ENCODE results near the gene CDCP2. TPM values are rescaled to one million over a fixed set of nuclear protein-coding genes. Genes with fewer than 3 reads are reported as not detected.
"Not testable (repeated sequence)": the region's sequence is repeated elsewhere in the genome, so short reads cannot be mapped to it uniquely, and the experiment has no call there.

The CDCP2 gene
- total RNA-seq, 2 donors from 2014 or later: not detected

- H3K9me3 ChIP-seq: no peaks in the 10 kb centered on the region
- intact Hi-C loops (cut with DNase I): no loop called here
- 84 to 89% methylated on average over 8 to 9 of the region's 9 CpGs for WGBS, 2 donors
- no peak overlapping the region for H3K4me3 ChIP-seq
- no peaks in the 10 kb centered on the region for H3K36me3 ChIP-seq (replicated peaks in 1 of 2; ENCODE audit: insufficient read depth in 1 of 2, low read depth in 2 of 2)
- no peak overlapping the region for H3K27ac ChIP-seq
- ATAC-seq (no peak), DNase-seq (no peak)
- TF ChIP-seq CTCF (IDR thresholded peaks at IDR 0.05): no peak
- no peak for TF ChIP-seq POLR2A (IDR thresholded peaks at IDR 0.05)
- no peaks in the 10 kb centered on the region for H3K4me1 ChIP-seq
- no peaks in the 10 kb centered on the region for H3K27me3 ChIP-seq
These were observed 14.8 kb upstream of the CDCP2 start for GRCh38 chr1:54167422-54168139.

GRCh38 chr1:54166357-54166756 is 13.6 kb upstream of the CDCP2 start:
- H3K36me3 ChIP-seq (replicated peaks in 1 of 2; ENCODE audit: insufficient read depth in 1 of 2, low read depth in 2 of 2); H3K4me1 ChIP-seq; H3K9me3 ChIP-seq; H3K27me3 ChIP-seq; H3K4me3 ChIP-seq; ATAC-seq; DNase-seq; H3K27ac ChIP-seq; intact Hi-C loops (cut with DNase I): not testable (repeated sequence)
- WGBS, 2 donors: 91 to 92% methylated on average over 8 of the region's 8 CpGs

GRCh38 chr1:54165146-54165545 is 12.3 kb upstream of the CDCP2 start:
- DNase-seq (no peak), ATAC-seq (no peak)
- TF ChIP-seq POLR2A (IDR thresholded peaks at IDR 0.05) (no peak), CTCF (IDR thresholded peaks at IDR 0.05) (no peak)
- 86 to 91% methylated on average over 14 to 15 of the region's 15 CpGs for WGBS, 2 donors
- H3K36me3 ChIP-seq (replicated peaks in 1 of 2; ENCODE audit: insufficient read depth in 1 of 2, low read depth in 2 of 2): no peaks in the 10 kb centered on the region
- no peak overlapping the region for H3K4me3 ChIP-seq
- intact Hi-C loops (cut with DNase I): no loop called here
- no peak overlapping the region for H3K27ac ChIP-seq
- H3K27me3 ChIP-seq: no peaks in the 10 kb centered on the region
- H3K9me3 ChIP-seq: no peaks in the 10 kb centered on the region
- no peaks in the 10 kb centered on the region for H3K4me1 ChIP-seq

- intact Hi-C loops (cut with DNase I): no loop called here
- no peak for DNase-seq
- H3K36me3 ChIP-seq (replicated peaks in 1 of 2; ENCODE audit: insufficient read depth in 1 of 2, low read depth in 2 of 2): no peaks in the 10 kb centered on the region
- H3K9me3 ChIP-seq: no peaks in the 10 kb centered on the region
- no peak overlapping the region for H3K27ac ChIP-seq
- no peak for ATAC-seq
- no peak overlapping the region for H3K4me3 ChIP-seq
- WGBS, 2 donors: 78 to 80% methylated on average over 5 of the region's 5 CpGs
- H3K27me3 ChIP-seq: no peaks in the 10 kb centered on the region
- TF ChIP-seq CTCF (IDR thresholded peaks at IDR 0.05) (no peak), POLR2A (IDR thresholded peaks at IDR 0.05) (no peak)
- no peaks in the 10 kb centered on the region for H3K4me1 ChIP-seq
These were observed 10.8 kb upstream of the CDCP2 start for GRCh38 chr1:54163573-54163972.

- Histone ChIP-seq H3K4me3 (no peak overlapping the region), H3K27ac (no peak overlapping the region), H3K36me3 (replicated peaks in 1 of 2; ENCODE audit: insufficient read depth in 1 of 2, low read depth in 2 of 2) (no peaks in the 10 kb centered on the region), H3K4me1 (peaks cover 3% of the 10 kb centered on the region), H3K27me3 (no peaks in the 10 kb centered on the region), H3K9me3 (no peaks in the 10 kb centered on the region)
- intact Hi-C loops (cut with DNase I): no loop called here
- ATAC-seq (no peak), DNase-seq (no peak)
- TF ChIP-seq CTCF (IDR thresholded peaks at IDR 0.05) (no peak), POLR2A (IDR thresholded peaks at IDR 0.05) (no peak)
- 87 to 88% methylated on average over 3 of the region's 3 CpGs for WGBS, 2 donors
These were observed 10.3 kb upstream of the CDCP2 start for GRCh38 chr1:54163051-54163450.

All from body of pancreas (tissue), 4 donors.